NK-92 (cell line): ENCODE data around the gene DPP6.

ENCODE experiments used
- DNase-seq: peaks from one replicate; lab custom pipeline; 2025; ENCODE audit not compliant: unreplicated experiment; lab: John Stamatoyannopoulos, UW

The DPP6 gene

DNA sequence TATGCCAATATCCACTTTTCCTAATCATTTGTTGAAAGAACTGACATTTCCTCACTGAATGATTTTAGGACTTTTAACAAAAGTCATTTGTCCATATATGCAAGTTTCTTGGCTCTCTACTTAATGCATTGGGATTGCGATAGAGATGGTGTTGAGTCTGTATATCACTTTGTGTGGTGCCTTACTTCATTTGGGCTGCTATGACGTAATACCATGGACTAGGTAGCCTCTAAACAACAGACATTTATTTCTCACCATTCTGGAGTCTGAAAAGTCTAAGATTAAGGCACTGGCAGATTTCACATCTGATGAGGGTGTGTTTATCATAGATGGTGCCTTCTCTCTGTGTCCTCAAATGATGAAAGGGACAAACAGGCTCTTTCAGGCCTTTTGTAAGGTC lies 342.6 kb downstream of the DPP6 start:
- no peak for DNase-seq

DNA sequence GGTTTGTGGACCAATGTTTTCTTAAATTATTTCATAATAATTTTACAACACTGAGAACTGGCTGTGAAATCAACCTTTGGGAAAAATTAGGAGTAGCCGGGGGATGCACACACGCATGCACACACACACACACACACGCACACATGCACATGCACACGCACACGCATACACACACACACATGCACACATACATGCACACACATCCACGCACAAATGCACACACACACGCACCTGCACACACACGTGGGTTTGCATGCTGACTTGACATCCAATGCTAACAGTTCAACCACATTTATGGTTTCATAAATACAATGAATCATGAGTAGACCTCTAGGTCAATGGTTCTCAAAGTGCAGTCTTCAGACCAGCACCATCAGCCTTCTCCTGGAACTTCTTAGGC lies 354.1 kb downstream of the DPP6 start:
- no peak for DNase-seq

DNA sequence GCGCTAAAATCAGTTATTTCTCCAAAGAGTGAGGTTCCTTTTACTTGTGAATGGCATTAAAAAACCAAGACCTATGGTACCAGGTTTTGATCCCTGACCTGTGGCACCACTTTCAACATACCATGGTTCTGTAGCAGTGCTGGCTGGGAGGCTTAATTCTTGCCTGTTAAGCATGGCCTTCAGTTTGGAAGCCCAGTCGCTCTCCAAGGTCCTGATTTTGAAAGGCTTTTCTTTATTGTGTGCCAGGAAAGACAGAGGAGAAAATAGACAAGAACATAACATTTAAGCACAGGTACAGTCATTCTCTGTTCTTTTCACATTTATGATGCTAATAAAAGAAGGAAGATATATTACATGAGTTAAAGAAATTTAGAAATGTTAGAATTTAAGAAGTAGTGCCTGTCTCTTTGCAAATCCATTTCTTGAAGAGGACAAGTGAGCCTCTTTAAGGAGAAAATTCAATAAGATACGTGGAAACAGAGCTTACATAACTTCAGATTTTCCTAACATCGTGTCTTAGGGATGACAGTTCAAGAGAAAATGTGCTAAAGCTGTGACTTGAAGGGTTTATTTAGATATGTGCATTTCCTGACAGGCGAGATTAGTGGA lies 357.6 kb downstream of the DPP6 start:
- no peak for DNase-seq

DNA sequence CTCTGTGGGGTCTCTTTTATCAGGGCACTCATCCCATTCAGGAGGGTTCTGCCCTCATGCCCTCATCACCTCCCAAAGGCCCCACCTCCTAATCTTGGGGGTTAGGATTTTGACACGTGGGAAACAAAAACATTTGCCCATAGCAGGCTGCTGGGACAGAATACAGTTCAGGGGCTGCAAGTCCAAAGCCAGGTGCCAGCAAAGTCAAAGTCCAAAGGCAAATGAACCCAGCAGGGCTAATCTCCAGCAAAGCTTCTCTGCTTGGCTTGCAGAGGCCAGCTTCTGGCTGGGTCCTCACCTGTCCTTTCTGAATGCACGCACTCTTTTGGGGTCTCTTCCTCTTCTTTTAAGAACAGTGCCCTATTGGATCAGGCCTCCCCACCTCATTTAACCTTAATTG lies 359.9 kb downstream of the DPP6 start:
- DNase-seq, result no peak

DNA sequence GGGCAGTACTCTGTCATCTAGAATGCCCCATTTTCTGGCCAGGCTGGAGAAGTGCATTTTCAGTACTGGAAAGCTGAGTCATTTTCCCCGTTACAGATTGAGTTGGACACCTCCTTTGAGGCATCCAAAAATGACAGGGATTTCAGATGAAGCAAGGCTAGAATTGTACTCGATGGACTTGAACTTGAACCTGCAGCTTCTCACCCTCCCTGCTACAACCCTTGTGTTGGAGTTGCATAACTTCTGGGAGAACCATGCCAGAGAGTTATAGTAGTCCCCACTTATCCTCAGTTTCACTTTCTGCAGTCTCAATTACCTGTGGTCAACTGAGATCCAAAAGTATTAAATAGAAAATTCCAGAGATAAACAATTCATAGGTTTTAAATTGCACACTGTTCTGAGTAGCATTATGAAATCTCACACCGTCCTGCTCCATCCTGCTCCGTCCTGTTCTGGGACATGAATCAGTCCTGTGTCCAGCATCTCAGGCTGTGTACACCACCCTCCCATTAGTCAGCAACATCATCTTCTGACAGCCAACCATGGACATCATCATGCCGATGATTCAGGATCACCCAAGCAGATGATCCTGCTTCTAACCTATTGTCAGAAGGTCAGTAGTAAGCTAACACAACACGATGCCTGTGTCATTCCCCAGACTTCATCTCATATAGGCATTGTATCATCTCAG lies 363.7 kb downstream of the DPP6 start:
- no peak for DNase-seq

DNA sequence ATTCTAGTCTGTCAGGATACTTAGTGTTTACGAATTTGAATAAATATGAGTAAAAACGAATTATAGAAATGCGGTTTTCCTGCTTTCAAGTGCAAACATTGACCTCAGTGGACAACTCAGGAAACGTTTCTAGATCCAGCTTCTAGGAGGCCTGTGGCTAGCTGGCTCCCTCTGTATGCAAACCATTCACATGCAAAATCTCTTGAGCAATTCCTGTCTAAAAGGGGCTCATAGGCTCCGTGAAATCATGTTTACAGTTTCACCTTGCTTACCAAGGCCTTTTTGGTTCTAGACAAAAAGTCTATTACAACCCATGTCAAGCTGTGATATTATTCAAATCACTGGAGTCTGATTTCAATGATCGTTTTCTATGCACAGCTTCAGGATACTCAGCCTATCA lies 364.5 kb downstream of the DPP6 start:
- no peak for DNase-seq

DNA sequence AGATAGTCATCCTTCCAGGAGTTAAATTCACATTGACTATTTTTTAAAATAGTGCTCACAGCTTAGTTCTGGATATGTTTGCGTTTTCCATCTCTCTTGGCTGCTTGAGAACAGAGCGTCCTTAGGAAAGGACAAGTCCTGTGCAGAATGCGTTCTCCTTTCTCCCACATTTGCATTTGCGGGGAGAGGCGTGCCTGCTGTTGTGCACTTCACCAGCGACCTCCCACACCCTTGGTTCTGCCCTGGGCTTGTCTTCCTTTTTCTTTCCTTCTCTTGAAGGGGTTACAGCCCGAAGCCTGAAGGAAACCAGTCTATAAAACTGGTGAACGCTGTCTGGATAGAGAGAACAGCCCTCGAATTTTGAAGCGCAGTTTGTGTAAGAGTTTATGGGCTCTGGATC lies 367.1 kb downstream of the DPP6 start:
- DNase-seq, result no peak

DNA sequence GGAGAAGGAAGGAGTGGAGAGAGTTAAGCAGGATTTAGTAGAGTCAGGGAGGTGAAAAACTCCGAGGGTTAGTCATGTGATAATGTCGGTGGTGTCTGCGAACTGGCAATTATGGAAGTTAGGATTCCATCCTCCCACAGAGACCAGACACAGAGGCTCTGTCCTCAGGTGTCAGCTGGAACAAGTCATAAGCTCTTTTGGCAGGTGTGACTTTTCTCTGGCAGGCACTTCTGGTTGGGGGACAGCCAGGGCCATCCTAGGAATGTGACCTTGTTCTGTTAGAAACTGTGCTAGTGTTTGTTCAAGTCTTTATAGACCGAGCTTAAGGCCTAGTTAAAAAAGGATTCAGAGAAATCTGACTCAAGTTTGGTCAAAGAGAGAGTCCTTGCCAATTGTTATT lies 371.0 kb downstream of the DPP6 start:
- no peak for DNase-seq

DNA sequence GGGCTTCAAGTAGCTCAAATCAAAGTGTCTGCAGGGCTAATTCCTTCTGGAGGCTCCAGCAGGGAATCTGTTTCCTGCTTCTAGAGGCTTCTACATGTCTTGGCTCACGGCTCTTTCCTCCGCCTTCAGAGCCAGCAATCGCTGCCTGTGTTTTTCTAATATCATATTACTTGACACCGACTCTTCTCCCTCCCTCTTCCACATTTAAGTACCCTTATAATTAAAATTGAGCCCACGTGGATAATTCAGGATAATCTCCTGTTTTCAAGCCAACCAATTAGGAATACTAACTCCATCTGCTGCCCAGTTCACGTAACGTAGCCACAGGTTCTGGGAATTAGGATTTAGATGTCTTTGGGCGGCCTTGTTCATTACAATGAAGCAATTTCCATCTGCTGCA lies 372.2 kb downstream of the DPP6 start:
- DNase-seq, result no peak

DNA sequence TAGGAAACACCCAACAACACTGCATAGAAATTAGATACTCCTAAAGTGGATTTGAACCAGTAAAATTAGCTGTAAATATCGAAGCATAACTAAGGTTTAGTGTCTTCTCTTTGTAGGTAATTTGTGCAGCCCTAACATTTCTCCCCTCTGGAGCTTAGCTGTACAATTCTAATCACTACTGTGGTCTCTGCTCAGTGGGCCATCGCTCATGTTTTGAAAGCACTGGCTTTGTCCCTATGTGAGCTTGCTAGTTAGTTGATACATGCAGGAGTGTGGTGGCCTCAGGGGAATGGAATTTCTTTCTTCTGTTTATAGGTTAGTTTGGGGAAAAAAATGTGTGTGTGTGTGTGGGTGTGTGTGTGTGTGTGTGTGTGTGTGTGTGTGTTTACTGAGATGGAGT lies 373.1 kb downstream of the DPP6 start:
- DNase-seq, result no peak

DNA sequence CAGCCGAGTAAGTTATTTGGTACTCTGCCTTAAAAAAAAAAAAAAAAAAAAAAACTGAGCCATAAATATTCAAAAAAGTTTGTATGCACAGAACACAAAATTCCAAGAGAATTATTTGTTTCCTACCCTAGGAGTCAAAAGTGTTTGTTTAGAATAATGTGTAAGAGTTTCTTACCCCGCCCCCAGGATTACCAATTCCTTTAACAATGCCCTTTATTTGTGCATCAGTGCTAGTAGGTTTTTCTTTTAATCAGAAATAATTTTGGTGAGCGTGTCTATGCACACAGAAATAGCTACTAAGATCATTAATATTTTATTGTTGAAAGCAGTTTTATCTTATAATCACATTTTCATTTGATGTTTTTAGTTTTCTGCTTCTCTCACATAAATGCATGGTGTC lies 374.6 kb downstream of the DPP6 start:
- DNase-seq, result no peak

DNA sequence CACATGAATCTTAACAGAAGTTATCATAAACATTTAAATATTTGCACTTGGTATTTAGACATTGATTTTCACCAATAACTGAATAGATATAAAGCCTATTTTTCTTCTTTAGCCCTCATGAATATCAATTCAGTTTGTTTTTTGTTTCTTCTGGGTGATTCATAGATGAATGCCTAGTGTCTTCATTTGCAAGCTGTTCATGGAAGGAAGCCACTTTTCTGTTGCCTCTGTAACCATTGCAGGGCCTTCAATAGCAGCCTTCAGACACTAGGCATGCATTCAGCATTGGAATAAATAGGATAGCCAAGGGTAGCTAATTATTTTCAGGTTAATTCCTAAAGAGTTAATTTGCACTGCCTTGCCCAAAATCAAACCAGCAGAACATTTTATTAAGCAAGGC lies 375.3 kb downstream of the DPP6 start:
- no peak for DNase-seq

DNA sequence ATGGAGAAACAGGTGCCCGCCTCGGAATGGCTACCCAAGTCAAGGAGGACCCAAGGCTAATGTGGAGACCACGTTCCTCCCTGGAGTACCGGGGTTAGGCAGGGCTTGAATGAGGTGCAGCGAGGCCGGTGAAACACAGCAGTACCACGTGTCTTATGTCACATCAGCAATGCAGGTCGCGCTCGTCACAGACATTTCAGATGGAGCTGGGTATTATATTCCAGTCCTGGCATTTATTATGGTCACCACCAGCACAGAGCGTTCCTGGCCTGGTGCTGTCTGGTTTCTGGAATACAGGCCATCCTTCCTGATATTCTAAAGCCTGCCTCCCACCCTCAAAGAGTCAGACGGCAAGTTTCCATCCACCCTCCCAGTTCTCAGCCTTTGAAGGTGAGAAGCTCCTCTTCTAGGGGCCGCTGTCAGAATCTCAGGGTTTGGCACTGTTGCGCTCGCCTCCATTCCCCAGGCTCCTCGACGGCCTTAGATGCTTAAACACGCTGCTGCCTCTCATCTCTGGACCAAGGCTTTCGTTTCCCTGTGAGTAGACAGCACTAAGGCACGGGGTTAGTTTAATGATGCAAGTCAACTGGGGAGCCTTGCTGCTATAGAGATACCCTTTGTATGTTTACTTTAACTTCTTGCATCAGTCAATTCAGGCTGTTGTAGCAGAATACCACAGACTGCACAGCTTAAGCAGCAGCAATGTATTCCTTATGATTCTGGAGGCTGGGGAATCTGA lies 377.6 kb downstream of the DPP6 start:
- no peak for DNase-seq

DNA sequence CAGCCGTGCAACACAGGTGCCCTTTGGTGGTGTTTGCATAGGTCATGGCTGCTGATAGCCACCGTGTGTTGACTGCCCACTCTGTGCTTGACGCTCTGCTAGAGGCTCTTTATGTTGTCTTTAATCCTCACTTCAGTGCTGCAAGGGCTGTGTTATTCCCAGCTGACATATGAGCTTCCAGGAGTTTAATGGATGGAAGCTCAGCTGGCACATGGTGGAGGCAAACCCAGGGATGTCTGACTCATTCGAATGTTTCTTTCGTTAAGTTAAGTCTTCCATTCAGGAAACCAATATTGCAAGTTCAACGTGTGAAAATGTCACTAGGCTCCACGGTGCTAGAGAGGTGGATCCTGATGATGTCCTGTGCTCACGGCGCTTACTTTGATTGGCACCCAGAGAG lies 378.4 kb downstream of the DPP6 start:
- DNase-seq, result no peak

DNA sequence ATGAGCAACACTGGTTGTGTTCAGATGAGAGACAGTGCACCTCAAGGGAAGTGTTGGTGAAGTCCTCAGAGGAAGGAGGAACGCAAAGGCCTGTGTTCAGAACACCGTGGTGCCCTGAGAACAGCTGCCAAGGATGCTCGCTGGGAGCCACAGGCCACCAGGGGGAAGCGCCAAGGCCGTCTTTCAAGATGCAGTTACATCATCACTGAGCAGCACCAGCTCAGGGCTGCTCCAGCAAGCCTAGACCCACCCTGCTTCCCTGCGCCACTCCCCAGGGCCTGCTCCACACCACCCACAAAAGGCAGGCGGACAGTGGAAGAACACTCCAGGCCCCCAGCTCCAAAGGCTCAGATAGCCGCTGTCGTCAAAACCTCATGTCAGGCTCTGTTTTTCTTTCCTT lies 378.8 kb downstream of the DPP6 start:
- no peak for DNase-seq

DNA sequence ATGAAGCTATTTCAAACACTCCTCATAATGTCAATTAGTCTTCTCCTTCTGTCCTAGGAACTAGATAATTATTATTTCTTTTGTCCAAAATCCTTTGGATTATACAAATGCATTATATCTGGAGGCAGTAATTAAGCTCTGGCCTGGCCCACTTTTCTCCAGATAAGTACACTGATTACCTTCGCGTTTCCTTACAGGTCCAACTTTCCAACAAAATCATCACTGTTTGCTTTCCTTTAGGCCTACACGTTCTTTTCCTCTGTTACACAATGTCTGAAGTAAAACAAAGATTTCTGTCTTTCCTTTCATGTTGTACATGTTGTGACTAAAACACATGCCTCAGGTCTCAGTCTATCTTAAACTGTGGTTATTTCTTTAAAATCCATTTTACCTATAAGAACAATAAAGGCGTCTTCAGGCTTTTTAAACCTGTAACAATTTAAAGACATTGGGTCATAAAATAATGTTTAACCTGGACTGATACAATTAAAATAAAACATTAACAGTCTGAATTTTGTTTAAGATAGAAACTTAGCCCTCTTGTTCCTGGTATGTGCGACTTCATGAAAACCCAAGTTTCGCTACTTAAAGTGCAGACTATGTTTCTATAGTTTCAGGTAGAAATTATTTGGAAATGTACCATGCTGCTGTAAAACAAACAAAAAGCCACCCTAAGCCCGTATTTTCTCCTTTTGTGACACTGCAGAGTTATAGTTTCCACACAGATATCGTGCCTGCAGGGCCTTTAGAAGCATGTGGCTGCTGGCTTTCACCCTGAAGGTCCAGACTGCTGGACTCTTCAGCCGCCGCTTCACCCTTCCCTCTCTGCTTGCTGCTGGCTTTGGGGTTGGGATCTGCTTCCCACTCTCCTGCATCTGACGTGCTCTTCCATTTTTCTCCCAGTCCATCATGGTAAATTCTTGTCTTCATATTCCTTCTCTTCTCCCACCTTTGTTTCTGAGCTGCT lies 381.7 kb downstream of the DPP6 start:
- no peak for DNase-seq

DNA sequence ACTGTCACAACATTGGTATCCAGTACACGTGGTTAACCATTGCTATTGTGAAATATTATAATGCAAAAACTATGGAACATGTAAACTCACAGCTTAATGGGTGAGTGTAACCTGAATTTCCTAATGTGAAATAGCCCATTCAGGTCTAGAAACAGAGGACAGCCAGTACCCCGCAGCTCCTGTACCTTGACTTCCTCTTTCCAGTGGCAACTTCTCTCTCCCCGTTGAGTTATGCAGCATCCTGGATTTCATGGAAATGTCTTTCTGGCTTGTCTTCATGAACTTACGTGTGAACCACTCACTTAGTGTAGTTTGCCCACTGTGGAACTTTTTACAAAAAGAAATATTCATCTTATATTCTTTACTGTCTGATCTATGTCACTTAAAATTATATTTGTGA lies 384.4 kb downstream of the DPP6 start:
- DNase-seq, result no peak

DNA sequence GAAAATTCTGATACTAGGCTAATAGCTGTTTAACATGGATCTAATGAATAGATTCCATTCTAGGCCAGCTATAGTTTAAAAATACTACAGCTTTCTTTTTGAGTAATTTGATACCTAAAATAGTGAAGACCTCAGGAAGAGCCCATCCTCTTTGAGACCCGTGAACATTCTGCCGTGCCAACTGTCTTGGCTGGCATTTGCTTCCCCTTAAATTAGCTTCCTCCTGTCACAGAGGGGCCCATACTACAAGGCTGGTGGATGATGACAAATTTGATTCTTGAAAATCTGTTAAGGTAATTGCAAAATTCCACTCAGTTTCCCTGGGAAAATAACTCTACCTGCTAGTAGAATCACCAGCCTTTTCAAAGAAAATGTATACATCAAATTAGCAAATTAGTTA lies 385.0 kb downstream of the DPP6 start:
- DNase-seq, result no peak

DNA sequence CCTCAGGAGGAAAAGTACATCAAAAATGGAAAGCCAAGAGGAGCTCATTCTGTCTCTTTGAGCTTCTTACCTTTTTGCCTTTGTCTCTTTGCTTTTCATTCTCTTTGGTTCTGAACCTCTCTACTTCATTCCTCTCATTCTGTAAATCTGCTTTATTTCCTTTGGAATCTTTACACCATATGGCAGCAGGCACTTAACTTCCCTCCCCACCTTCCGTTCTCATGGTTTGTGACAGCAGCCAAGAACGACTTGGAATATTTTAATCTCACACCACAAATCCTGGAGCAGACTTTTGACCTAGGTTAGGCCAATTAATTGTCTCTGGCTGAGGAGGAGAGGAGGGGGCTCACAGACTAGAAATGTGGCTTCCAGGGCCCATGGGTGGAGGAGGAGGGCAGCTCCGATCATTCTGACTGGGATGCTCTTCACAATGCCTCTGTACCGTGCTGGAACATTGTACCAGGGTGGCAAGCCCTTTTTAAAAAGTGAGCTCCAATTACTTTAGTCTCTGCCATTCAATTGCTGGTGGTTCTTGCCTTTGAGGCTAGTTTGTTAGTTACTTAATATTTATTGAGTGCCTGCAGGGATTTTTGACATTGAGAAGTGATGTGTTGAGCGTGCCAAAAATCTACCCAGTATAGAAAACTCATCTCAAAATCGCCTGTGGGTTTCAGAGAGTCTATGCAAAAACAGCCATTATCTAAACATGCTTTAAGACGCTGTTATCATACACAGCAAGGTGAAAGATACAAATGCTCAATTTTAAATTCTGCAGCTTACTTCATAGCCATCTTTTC lies 386.6 kb downstream of the DPP6 start:
- no peak for DNase-seq

DNA sequence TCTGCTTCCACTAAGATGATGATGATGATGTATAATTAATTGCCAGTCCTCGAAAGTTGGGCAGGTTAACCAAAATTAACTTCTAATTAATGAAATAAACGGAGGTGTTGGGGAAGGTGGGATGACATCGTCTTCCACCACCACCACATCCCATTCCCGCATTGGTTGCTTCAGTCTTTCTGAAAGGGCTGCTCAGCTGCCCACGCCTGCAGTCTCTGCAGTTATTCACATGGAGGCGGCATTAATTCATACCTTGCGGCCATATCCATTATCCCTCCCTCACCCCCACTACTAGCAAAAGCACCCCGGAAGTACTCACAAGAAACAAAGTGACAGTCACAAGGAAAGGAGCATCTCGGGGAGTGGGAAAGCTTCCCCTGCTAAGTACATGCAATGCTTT lies 387.9 kb downstream of the DPP6 start:
- no peak for DNase-seq

DNA sequence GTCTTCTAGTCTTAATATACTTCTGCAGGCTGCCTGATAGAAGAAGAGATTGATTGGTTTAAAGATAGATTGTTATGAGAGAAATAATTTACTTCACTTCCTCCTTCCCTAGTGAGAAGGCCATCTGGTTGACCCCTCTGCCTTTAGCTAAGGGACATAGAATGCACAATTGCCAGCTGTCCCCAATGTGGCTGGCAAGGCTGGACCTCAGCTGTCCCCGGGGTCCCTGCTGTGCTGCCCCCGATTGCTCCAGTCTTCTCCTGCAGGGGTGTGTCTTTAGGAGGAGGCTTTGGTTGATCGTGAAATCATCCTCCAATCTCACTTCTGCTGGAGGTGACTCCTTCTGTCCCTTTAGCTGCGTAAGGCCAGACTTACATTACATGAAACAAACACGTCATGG lies 388.5 kb downstream of the DPP6 start:
- DNase-seq, result no peak
